ENCODE results near the gene CBARP. TPM values are rescaled to one million over a fixed set of nuclear protein-coding genes. Genes with fewer than 3 reads are reported as not detected.

CBARP gene
- total and polyA plus RNA-seq, 2 of the 13 experiments (the other 11 are each of a cell fraction or from before 2014, with no cell fraction given), result 1.2 to 1.4 TPM

GRCh38 chr19:1279782-1280341, 42.1 kb upstream of the CBARP start (continued):
- TF ChIP-seq, protein P1, sequence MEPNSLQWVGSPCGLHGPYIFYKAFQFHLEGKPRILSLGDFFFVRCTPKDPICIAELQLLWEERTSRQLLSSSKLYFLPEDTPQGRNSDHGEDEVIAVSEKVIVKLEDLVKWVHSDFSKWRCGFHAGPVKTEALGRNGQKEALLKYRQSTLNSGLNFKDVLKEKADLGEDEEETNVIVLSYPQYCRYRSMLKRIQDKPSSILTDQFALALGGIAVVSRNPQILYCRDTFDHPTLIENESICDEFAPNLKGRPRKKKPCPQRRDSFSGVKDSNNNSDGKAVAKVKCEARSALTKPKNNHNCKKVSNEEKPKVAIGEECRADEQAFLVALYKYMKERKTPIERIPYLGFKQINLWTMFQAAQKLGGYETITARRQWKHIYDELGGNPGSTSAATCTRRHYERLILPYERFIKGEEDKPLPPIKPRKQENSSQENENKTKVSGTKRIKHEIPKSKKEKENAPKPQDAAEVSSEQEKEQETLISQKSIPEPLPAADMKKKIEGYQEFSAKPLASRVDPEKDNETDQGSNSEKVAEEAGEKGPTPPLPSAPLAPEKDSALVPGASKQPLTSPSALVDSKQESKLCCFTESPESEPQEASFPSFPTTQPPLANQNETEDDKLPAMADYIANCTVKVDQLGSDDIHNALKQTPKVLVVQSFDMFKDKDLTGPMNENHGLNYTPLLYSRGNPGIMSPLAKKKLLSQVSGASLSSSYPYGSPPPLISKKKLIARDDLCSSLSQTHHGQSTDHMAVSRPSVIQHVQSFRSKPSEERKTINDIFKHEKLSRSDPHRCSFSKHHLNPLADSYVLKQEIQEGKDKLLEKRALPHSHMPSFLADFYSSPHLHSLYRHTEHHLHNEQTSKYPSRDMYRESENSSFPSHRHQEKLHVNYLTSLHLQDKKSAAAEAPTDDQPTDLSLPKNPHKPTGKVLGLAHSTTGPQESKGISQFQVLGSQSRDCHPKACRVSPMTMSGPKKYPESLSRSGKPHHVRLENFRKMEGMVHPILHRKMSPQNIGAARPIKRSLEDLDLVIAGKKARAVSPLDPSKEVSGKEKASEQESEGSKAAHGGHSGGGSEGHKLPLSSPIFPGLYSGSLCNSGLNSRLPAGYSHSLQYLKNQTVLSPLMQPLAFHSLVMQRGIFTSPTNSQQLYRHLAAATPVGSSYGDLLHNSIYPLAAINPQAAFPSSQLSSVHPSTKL (CRISPR knock-in tag; IDR thresholded peaks at IDR 0.05), result peak; percentile 23; the same call in 1 of the 2 replicates
- TF ChIP-seq FOXK1 (CRISPR knock-in tag; IDR thresholded peaks at IDR 0.05; ENCODE audit: borderline replicate concordance, low read depth) (peak; percentile 38; the same call in 1 of the 2 replicates), ZBTB25 (CRISPR knock-in tag; IDR thresholded peaks at IDR 0.05) (peak; percentile 35; the same call in 1 of the 2 replicates), ZNF788 (CRISPR knock-in tag; IDR thresholded peaks at IDR 0.05; ENCODE audit: borderline replicate concordance) (peak; percentile 58; the same call in 1 of the 2 replicates), ZNF552 (CRISPR knock-in tag; IDR thresholded peaks at IDR 0.05; ENCODE audit: borderline replicate concordance) (no peak), POLR2G (IDR thresholded peaks at IDR 0.05; ENCODE audit: low read depth, low read length) (peak; percentile 46; the same call in 1 of the 2 replicates), BCL6 (CRISPR knock-in tag; IDR thresholded peaks at IDR 0.05) (peak; percentile 18; the same call in 1 of the 2 replicates), ZFP36 (IDR thresholded peaks at IDR 0.05; ENCODE audit: borderline replicate concordance, low read depth, low read length, partially characterized antibody) (peak; percentile 90), CERS6 (CRISPR knock-in tag; IDR thresholded peaks at IDR 0.05) (no peak), NFRKB (IDR thresholded peaks at IDR 0.05) (no peak), ZNF607 (CRISPR knock-in tag; IDR thresholded peaks at IDR 0.05; ENCODE audit: borderline replicate concordance) (peak; percentile 46; the same call in 1 of the 2 replicates), XRCC5 (optimal IDR thresholded peaks at IDR 0.05; ENCODE audit: low read length) (peak; percentile 67), TBX2 (CRISPR knock-in tag; IDR thresholded peaks at IDR 0.05; ENCODE audit: borderline replicate concordance) (peak; percentile 41; the same call in 1 of the 2 replicates), ZSCAN9 (CRISPR knock-in tag; IDR thresholded peaks at IDR 0.05; ENCODE audit: borderline replicate concordance) (0 out of 2 replicates have a peak, but pooled peaks have one; percentile 42), BCLAF1 (IDR thresholded peaks at IDR 0.05) (no peak), MAZ (IDR thresholded peaks at IDR 0.05; ENCODE audit: borderline replicate concordance, low read depth, low read length) (no peak; the same call in 1 of the 2 replicates), MAZ (CRISPR knock-in tag; IDR thresholded peaks at IDR 0.05; ENCODE audit: low read depth) (peak; percentile 58; the same call in 1 of the 2 replicates), THAP11 (CRISPR knock-in tag; IDR thresholded peaks at IDR 0.05) (peak; percentile 51; the same call in 1 of the 2 replicates)
- TF ChIP-seq, protein P2, sequence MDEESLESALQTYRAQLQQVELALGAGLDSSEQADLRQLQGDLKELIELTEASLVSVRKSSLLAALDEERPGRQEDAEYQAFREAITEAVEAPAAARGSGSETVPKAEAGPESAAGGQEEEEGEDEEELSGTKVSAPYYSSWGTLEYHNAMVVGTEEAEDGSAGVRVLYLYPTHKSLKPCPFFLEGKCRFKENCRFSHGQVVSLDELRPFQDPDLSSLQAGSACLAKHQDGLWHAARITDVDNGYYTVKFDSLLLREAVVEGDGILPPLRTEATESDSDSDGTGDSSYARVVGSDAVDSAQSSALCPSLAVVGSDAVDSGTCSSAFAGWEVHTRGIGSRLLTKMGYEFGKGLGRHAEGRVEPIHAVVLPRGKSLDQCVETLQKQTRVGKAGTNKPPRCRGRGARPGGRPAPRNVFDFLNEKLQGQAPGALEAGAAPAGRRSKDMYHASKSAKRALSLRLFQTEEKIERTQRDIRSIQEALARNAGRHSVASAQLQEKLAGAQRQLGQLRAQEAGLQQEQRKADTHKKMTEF (CRISPR knock-in tag; IDR thresholded peaks at IDR 0.05), result peak; percentile 71; the same call in 1 of the 2 replicates
